Choroid plexus epithelial cell (primary cell): ENCODE results near the gene KCNMB2.
A peak's percentile ranks its signal among the peaks of the same experiment; 100 is the strongest.
"Not testable (repeated sequence)": the region's sequence is repeated elsewhere in the genome, so short reads cannot be mapped to it uniquely, and the experiment has no call there.

Experiments used
- DNase-seq: peaks from one replicate; pipeline ENCODE4 v3.0.0-alpha.2; 2010; ENCODE audit warnings: low read depth
- H3K4me3 ChIP-seq: 2 replicates; pipeline ENCODE4 v1.5.1; 2011; ENCODE audit warnings: low read depth, mild to moderate bottlenecking, control low read depth, low read length, moderate library complexity
- CTCF ChIP-seq: conservative IDR thresholded peaks from 2 replicates; pipeline ENCODE4 v1.5.1; 2011; ENCODE audit warnings: low read depth, mild to moderate bottlenecking, control low read depth, inconsistent platforms, low read length, moderate library complexity

The KCNMB2 gene

GRCh38 chr3:178849199-178849910 lies 313.1 kb downstream of the KCNMB2 start:
- TF ChIP-seq CTCF: no peak

GRCh38 chr3:178850450-178851190 lies 314.4 kb downstream of the KCNMB2 start:
- no peak for DNase-seq
- H3K4me3 ChIP-seq: no peak overlapping the region
- TF ChIP-seq CTCF: no peak

More at GRCh38 chr3:178849199-178849910, 313.1 kb downstream of the KCNMB2 start:
- DNase-seq: peak; percentile 4
- no peak overlapping the region for H3K4me3 ChIP-seq

GRCh38 chr3:178851564-178851963 lies 315.3 kb downstream of the KCNMB2 start:
- no peak for TF ChIP-seq CTCF
- no peak for DNase-seq

GRCh38 chr3:178856804-178857203 lies 320.6 kb downstream of the KCNMB2 start:
- H3K4me3 ChIP-seq: no peak overlapping the region
- no peak for TF ChIP-seq CTCF
- DNase-seq: no peak

More at GRCh38 chr3:178851564-178851963, 315.3 kb downstream of the KCNMB2 start:
- no peak overlapping the region for H3K4me3 ChIP-seq

GRCh38 chr3:178859386-178859785 lies 323.1 kb downstream of the KCNMB2 start:
- DNase-seq: no peak
- H3K4me3 ChIP-seq: no peak overlapping the region
- no peak for TF ChIP-seq CTCF

- DNase-seq, H3K4me3 ChIP-seq: not testable (repeated sequence)
Measured at GRCh38 chr3:178859900-178860436, 323.7 kb downstream of the KCNMB2 start.

- no peak for TF ChIP-seq CTCF
- no peak overlapping the region for H3K4me3 ChIP-seq
- DNase-seq: no peak
Measured at GRCh38 chr3:178868681-178869080, 332.4 kb downstream of the KCNMB2 start.
